HCT116 (cell line): Measurements from ENCODE around the gene ATL1.

Source experiments
- CEBPB ChIP-seq: IDR thresholded peaks from 2 replicates; pipeline ENCODE4 v1.6.1; 2012; ENCODE audit warnings: low read depth
- EGR1 ChIP-seq: IDR thresholded peaks from 2 replicates; pipeline ENCODE4 v1.6.1; 2012; ENCODE audit warnings: low read depth
- ELF1 ChIP-seq: IDR thresholded peaks from 2 replicates; pipeline ENCODE4 v1.6.1; 2012; ENCODE audit warnings: low read depth, borderline replicate concordance
- POLR2A ChIP-seq: IDR thresholded peaks from 2 replicates; pipeline ENCODE4 v1.7.0; 2011; ENCODE audit warnings: borderline replicate concordance; ENCODE audit not compliant: insufficient read depth, insufficient read length; ENCODE audit errors: extremely low read depth
- SIN3A ChIP-seq: IDR thresholded peaks from 2 replicates; pipeline ENCODE4 v1.6.1; 2012; ENCODE audit warnings: low read depth
- YY1 ChIP-seq: IDR thresholded peaks from 2 replicates; pipeline ENCODE4 v1.6.1; 2011; ENCODE audit warnings: low read length, low read depth, moderate library complexity, mild to moderate bottlenecking; ENCODE audit not compliant: insufficient replicate concordance; ENCODE audit errors: extremely low read depth
- ZNF274 ChIP-seq: fragments of 200-500 bp; sonication (Bioruptor generic); IDR thresholded peaks from 2 replicates; pipeline ENCODE4 v1.6.1; 2014; ENCODE audit warnings: mild to moderate bottlenecking, low read depth, low read length, inconsistent platforms
- TF ChIP-seq, protein P1 (sequence below), 3 experiments: fragments of 200-600 bp in 1 of 3; sonication (generic) in 1 of 3; IDR thresholded peaks in 2 of 3; conservative IDR thresholded peaks in 1 of 3; 2 replicates each; pipeline ENCODE4 v1.5.1; 2012 to 2017; ENCODE audit warnings: low read depth in 2 of 3, low read length in 2 of 3, antibody characterized with exemption in 1 of 3, borderline replicate concordance in 1 of 3, control low read depth in 1 of 3, mild to moderate bottlenecking in 1 of 3, mixed read lengths in 1 of 3, mixed run types in 1 of 3, moderate library complexity in 1 of 3; ENCODE audit not compliant: insufficient read depth in 1 of 3
- TF ChIP-seq, protein P2 (sequence below): IDR thresholded peaks from 2 replicates; pipeline ENCODE4 v1.6.1; 2011; ENCODE audit warnings: mild to moderate bottlenecking, low read length, moderate library complexity; ENCODE audit not compliant: insufficient replicate concordance; ENCODE audit errors: extremely low read depth
- TF ChIP-seq, protein P3 (sequence below): IDR thresholded peaks from 2 replicates; pipeline ENCODE4 v1.6.1; 2012

DNA sequence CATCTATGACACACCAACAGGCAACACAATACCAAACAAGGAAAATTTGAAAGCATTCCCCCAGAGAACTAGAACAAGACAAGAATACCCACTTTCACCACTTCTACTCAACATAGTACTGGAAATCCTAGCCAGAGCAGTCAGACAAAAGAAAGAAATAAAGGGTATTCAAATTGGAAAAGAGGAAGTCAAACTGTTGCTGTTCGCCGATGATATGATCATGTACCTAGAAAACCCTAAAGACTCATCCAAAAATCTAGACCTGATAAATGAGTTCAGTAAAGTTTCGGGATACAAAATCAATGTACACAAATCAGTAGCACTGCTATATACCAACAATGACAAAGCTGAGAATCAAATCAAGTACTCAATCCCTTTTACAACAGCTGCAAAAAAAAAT is 8.1 kb upstream of the ATL1 start:
- TF ChIP-seq, protein P1, sequence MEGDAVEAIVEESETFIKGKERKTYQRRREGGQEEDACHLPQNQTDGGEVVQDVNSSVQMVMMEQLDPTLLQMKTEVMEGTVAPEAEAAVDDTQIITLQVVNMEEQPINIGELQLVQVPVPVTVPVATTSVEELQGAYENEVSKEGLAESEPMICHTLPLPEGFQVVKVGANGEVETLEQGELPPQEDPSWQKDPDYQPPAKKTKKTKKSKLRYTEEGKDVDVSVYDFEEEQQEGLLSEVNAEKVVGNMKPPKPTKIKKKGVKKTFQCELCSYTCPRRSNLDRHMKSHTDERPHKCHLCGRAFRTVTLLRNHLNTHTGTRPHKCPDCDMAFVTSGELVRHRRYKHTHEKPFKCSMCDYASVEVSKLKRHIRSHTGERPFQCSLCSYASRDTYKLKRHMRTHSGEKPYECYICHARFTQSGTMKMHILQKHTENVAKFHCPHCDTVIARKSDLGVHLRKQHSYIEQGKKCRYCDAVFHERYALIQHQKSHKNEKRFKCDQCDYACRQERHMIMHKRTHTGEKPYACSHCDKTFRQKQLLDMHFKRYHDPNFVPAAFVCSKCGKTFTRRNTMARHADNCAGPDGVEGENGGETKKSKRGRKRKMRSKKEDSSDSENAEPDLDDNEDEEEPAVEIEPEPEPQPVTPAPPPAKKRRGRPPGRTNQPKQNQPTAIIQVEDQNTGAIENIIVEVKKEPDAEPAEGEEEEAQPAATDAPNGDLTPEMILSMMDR (IDR thresholded peaks at IDR 0.05 in 2 of 3, conservative IDR thresholded peaks at IDR 0.05 in 1 of 3; ENCODE audit: borderline replicate concordance in 1 of 3, insufficient read depth in 1 of 3, low read depth in 2 of 3, low read length in 2 of 3), result no peak
- TF ChIP-seq, protein P2, sequence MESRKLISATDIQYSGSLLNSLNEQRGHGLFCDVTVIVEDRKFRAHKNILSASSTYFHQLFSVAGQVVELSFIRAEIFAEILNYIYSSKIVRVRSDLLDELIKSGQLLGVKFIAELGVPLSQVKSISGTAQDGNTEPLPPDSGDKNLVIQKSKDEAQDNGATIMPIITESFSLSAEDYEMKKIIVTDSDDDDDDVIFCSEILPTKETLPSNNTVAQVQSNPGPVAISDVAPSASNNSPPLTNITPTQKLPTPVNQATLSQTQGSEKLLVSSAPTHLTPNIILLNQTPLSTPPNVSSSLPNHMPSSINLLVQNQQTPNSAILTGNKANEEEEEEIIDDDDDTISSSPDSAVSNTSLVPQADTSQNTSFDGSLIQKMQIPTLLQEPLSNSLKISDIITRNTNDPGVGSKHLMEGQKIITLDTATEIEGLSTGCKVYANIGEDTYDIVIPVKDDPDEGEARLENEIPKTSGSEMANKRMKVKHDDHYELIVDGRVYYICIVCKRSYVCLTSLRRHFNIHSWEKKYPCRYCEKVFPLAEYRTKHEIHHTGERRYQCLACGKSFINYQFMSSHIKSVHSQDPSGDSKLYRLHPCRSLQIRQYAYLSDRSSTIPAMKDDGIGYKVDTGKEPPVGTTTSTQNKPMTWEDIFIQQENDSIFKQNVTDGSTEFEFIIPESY, result no peak
- TF ChIP-seq POLR2A (no peak), YY1 (no peak), SIN3A (no peak), EGR1 (no peak), CEBPB (no peak), ELF1 (no peak), ZNF274 (no peak)
- TF ChIP-seq, protein P3, sequence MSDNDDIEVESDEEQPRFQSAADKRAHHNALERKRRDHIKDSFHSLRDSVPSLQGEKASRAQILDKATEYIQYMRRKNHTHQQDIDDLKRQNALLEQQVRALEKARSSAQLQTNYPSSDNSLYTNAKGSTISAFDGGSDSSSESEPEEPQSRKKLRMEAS, result no peak
